NOMO-1 treated with dmso at 0.1 percent for 144 hours (cell line): ENCODE data around the gene TADA2B.

Source experiments
- DNase-seq: peaks from one replicate; lab custom pipeline; 2025; ENCODE audit not compliant: unreplicated experiment; lab: John Stamatoyannopoulos, UW

TADA2B gene

DNA sequence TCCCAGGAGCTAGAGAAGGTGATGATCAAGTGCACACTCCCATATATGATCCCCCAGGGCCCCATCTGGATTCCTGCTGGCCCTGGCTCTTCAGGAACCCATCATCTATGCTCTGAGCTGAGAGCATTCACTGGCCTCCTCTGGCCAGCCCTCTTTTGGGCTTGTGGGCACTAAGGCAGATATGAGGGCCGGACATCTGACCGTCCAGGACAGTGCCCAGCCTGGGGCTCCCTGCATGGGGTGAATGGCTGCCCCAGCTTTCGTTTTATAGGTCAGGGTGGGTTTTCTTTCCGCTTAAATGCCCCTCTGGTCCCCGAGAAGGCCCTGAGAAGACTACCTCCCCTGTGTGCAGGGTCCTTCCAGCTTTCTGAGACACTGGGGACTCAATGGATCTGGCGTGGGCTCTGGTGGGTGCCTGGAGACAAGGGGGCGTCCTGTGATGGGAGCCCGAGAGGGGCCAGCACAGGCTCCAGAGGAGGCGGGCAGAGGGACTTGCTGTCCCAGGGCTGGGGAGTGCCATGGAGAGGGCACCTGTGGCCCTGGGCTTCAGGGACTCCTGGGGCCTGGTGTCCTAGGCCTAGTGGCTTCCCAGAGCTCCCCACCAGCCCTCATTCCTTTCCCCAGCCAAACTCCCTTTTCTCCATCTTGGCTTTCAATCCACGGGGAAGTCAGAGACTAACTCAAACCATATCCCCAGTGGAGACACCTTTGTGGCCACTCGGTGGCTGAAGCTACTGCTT, 64.2 kb downstream of the TADA2B start:
- no peak for DNase-seq
